Heart left ventricle (tissue), 16 donors: ENCODE data around the gene ITLN1. TPM values are rescaled to one million over a fixed set of nuclear protein-coding genes. Genes with fewer than 3 reads are reported as not detected.

Experiments
- ATAC-seq, 4 donors: fragments of 200-7000 bp; cut with Tn5 transposase; one replicate each; pipeline ENCODE4 v1.9.1; 2020 to 2022; ENCODE audit warnings: moderate library complexity in 4 of 4, mild to moderate bottlenecking in 3 of 4, moderate number of reproducible peaks in 1 of 4
- DNase-seq, 5 donors: peaks; one replicate each; pipeline ENCODE4 v3.0.0-alpha.2; 2020
- H3K27ac ChIP-seq, 12 donors: fragments of 200-600 bp; sonication (generic) in 4 of 12; one replicate each; pipeline versions ENCODE4 v1.5.0 to v1.8.0; 2016 to 2022; ENCODE audit warnings: mild to moderate bottlenecking in 2 of 12
- H3K27me3 ChIP-seq, 9 donors: fragments of 200-600 bp; sonication (generic) in 2 of 9; one replicate each; pipeline versions ENCODE4 v1.5.1 to v1.8.0; 2016 to 2022; ENCODE audit warnings: mild to moderate bottlenecking in 3 of 9
- H3K36me3 ChIP-seq, 9 donors: fragments of 200-600 bp; sonication (generic) in 2 of 9; one replicate each; pipeline versions ENCODE4 v1.5.0 to v1.8.0; 2018 to 2022; ENCODE audit warnings: mild to moderate bottlenecking in 2 of 9
- H3K4me1 ChIP-seq, 12 donors: fragments of 200-600 bp; sonication (generic) in 4 of 12; one replicate each; pipeline versions ENCODE4 v1.5.0 to v1.8.0; 2016 to 2022; ENCODE audit warnings: mild to moderate bottlenecking in 3 of 12
- H3K4me3 ChIP-seq, 12 donors: fragments of 200-600 bp; sonication (generic) in 4 of 12; one replicate each; pipeline versions ENCODE4 v1.5.0 to v1.8.0; 2017 to 2022; ENCODE audit warnings: mild to moderate bottlenecking in 9 of 12, moderate library complexity in 4 of 12
- H3K9me3 ChIP-seq, 12 donors: fragments of 200-600 bp; sonication (generic) in 4 of 12; one replicate each; pipeline versions ENCODE4 v1.5.0 to v1.8.0; 2016 to 2022; ENCODE audit warnings: mild to moderate bottlenecking in 1 of 12
- POLR2A ChIP-seq, 2 donors: fragments of 450-650 bp; IDR thresholded peaks; one replicate each; pipeline ENCODE4 v1.6.1; 2017; ENCODE audit warnings: antibody characterized with exemption in 2 of 2, mild to moderate bottlenecking in 2 of 2, moderate library complexity in 2 of 2
- WGBS, 4 donors: extraction: QIAGEN DNeasy Blood & Tissue Kit in 2 of 4; methylation state at CpG; one replicate each; pipeline versions ENCODE4 v1.1.5 to v1.1.7; 2013 to 2018; 5-methylcytosine and 5-hydroxymethylcytosine counted together
- intact Hi-C, 10 donors: fragments of 100-400 bp; cut with DNase I; formaldehyde crosslinking; loops; one replicate each; pipeline versions ENCODE4 v1.11.1 to v1.14.2; 2022
- polyA plus RNA-seq, 2 donors: library from polyadenylated mRNA; stranded (reverse); fragments of 200-250 nt; gene quantifications; one replicate each; pipeline ENCODE4 v1.2.3, GENCODE V29; 2013
- total RNA-seq, 9 donors: library from RNA; depleted of rRNA in 2 of 9; stranded (reverse); fragments of >200 nt in 2 of 9; fragmentation: NEBNext Ultra II Directional in 3 of 9; extraction: Animal tissue kit (Norgen Biotek cat#: 25700) in 3 of 9; gene quantifications; one replicate each; pipeline versions ENCODE4 v1.1.0 to v1.2.4, GENCODE V29; 2016 to 2023
- TF ChIP-seq, protein P1 (sequence below), 12 donors: fragments of 200-600 bp; sonication (generic) in 4 of 12; IDR thresholded peaks; one replicate each; pipeline versions ENCODE4 v1.5.0 to v1.8.0; 2018 to 2022; ENCODE audit warnings: antibody characterized with exemption in 12 of 12, mild to moderate bottlenecking in 5 of 12
- donor health status: ischemic (EF 13 %, LVEDD 7.1; RV severe dilation, severe dysfunction).
- donor health status: healthy with polysubstance abuse.
- donor health status: DM: no; HTN: yes; CAD: no.
- donor health status: DM: no; HTN: no; CAD: no.
- donor health status: ischemic (EF 25% LVEDD 6.9; RV normal size, moderate dysfunction).
- donor health status: ischemic (EF 25% LVEDD 5.7; RV mildly dilated, moderate dysfunction).
- donor health status: healthy.
- donor health status: DM: yes; HTN: yes; CAD: no.
- donor health status: ischemic (EF 35%, LVEDD 5.7; RV mildly dilated, moderate dysfunction).
- donor health status: nonischemic (EF 11% LVEDD 7.7; RV severe dilation, severe dysfunction).
- donor health status: DM: yes; HTN: yes; CAD: no.
- donor health status: PGD.
- donor health status: ischemic (EF 29% LVEDD 5.4; RV normal size, mild dysfunction).
- donor health status: nonischemic (EF 23%, LVEDD 6.1; RV moderate dilation, normal function).

The ITLN1 gene
- total and polyA plus RNA-seq, 11 donors = 0.35 to 2,168 (median 2.1) TPM; not detected in 2

DNA sequence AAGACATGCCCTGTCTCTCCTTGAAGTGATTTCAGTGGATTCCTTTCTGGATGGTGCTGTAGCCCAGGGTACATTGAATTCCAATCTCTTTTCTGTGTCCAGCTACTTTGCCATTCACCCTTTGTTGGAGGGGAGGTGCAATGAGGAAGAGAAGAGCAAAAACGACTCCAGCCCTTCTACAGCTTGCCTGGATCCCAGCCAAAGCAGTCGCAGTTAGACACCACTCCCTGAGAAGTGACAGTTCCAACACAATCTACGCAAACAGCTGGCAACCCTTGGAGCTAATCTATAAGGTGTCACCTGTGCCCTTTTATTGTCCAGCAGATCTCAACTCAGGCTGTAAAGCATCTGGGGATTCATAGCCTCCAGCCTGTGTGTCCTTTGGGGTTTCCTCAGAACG is 26.9 kb downstream of the ITLN1 start:
- Histone ChIP-seq H3K36me3 (no peaks in the 10 kb centered on the region), H3K27me3 (peaks cover 0 to 21% (median 0%) of the 10 kb centered on the region in 9 donors), H3K9me3 (peaks cover 0 to under 1% (median 0%) of the 10 kb centered on the region in 12 donors), H3K4me3 (no peak overlapping the region), H3K27ac (no peak overlapping the region), H3K4me1 (peaks cover 0 to 54% (median 0%) of the 10 kb centered on the region in 12 donors)
- DNase-seq = peak in 2 of 5 donors; percentile 37 to 65
- 24 to 31% (median 30%) methylated on average over 4 of the region's 4 CpGs for WGBS, 4 donors
- TF ChIP-seq, protein P1, sequence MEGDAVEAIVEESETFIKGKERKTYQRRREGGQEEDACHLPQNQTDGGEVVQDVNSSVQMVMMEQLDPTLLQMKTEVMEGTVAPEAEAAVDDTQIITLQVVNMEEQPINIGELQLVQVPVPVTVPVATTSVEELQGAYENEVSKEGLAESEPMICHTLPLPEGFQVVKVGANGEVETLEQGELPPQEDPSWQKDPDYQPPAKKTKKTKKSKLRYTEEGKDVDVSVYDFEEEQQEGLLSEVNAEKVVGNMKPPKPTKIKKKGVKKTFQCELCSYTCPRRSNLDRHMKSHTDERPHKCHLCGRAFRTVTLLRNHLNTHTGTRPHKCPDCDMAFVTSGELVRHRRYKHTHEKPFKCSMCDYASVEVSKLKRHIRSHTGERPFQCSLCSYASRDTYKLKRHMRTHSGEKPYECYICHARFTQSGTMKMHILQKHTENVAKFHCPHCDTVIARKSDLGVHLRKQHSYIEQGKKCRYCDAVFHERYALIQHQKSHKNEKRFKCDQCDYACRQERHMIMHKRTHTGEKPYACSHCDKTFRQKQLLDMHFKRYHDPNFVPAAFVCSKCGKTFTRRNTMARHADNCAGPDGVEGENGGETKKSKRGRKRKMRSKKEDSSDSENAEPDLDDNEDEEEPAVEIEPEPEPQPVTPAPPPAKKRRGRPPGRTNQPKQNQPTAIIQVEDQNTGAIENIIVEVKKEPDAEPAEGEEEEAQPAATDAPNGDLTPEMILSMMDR (IDR thresholded peaks at IDR 0.05) = no peak
- TF ChIP-seq POLR2A (IDR thresholded peaks at IDR 0.05) = no peak
- no peak for ATAC-seq
- intact Hi-C loops = no loop called here

- TF ChIP-seq, protein P1 (IDR thresholded peaks at IDR 0.05) = no peak
- TF ChIP-seq POLR2A (IDR thresholded peaks at IDR 0.05) = no peak
- DNase-seq (no peak), ATAC-seq (no peak)
- H3K4me1 ChIP-seq = peaks cover 0 to 27% (median 0%) of the 10 kb centered on the region in 12 donors
- no peak overlapping the region for H3K4me3 ChIP-seq
- WGBS, 4 donors = 67 to 76% (median 67%) methylated on average over 9 of the region's 9 CpGs
- peaks cover 0 to 5% (median 0%) of the 10 kb centered on the region in 12 donors for H3K9me3 ChIP-seq
- intact Hi-C loops = no loop called here
- H3K27me3 ChIP-seq = no peaks in the 10 kb centered on the region
- H3K27ac ChIP-seq = peak overlapping the region in 1 of 12 donors; percentile 49
- H3K36me3 ChIP-seq = no peaks in the 10 kb centered on the region
Observed at GRCh38 chr1:160855181-160855981, 29.6 kb downstream of the ITLN1 start.

DNA sequence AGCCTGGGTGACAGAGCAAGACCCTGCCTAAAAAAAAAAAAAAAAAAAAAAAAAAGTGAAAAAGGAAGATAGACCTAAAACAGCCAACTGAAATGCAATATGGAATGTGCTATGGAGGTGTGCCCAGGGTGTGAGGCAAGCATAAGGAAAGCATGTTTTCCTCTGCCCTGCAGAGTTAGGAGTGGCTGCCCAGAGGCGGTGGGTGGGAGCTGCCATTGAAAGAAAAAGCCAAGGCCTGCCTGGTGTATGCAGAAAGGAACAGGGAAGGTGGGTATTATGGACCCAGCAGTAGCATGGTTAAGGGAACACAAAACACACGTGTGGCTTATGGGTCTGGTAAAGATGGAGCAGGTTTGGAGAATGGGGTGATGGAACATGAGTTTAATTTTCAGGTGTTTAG is 31.2 kb downstream of the ITLN1 start:
- Histone ChIP-seq H3K4me1 (peaks cover 0 to 11% (median 0%) of the 10 kb centered on the region in 12 donors), H3K9me3 (peaks cover 0 to 5% (median 0%) of the 10 kb centered on the region in 12 donors), H3K27me3 (no peaks in the 10 kb centered on the region), H3K4me3 (no peak overlapping the region), H3K27ac (no peak overlapping the region), H3K36me3 (no peaks in the 10 kb centered on the region)
- ATAC-seq (no peak), DNase-seq (no peak)
- TF ChIP-seq, protein P1 (IDR thresholded peaks at IDR 0.05) = no peak
- TF ChIP-seq POLR2A (IDR thresholded peaks at IDR 0.05) = no peak
- 81 to 93% (median 87%) methylated on average over 2 of the region's 2 CpGs for WGBS, 4 donors
- intact Hi-C loops = no loop called here

GRCh38 chr1:160853014-160853413 is 32.0 kb downstream of the ITLN1 start:
- no peak for ATAC-seq
- intact Hi-C loops = no loop called here

More at GRCh38 chr1:160853014-160853413, 32.0 kb downstream of the ITLN1 start:
- Histone ChIP-seq H3K27me3 (no peaks in the 10 kb centered on the region), H3K4me1 (peaks cover 0 to 4% (median 0%) of the 10 kb centered on the region in 12 donors), H3K36me3 (no peaks in the 10 kb centered on the region), H3K9me3 (peaks cover 0 to 5% (median 0%) of the 10 kb centered on the region in 12 donors), H3K27ac (no peak overlapping the region), H3K4me3 (no peak overlapping the region)
- 85 to 90% (median 90%) methylated on average over 3 of the region's 3 CpGs for WGBS, 4 donors
- TF ChIP-seq, protein P1 (IDR thresholded peaks at IDR 0.05) = no peak
- TF ChIP-seq POLR2A (IDR thresholded peaks at IDR 0.05) = no peak
- no peak for DNase-seq
